H9 (cell line): Measurements from ENCODE around the gene MTSS2. TPM values are rescaled to one million over a fixed set of nuclear protein-coding genes. Genes with fewer than 3 reads are reported as not detected.

Experiments
- DNase-seq: peaks from one replicate; pipeline ENCODE4 v3.0.0-alpha.2; 2017
- H2AFZ ChIP-seq: one replicate; pipeline ENCODE4 v1.6.1; 2013; ENCODE audit warnings: mild to moderate bottlenecking, low read length, control low read depth, moderate library complexity
- H2AK5ac ChIP-seq: 2 replicates; pipeline ENCODE4 v1.6.1; 2013; ENCODE audit warnings: low read length, control low read depth, mixed read lengths; ENCODE audit not compliant: insufficient read length
- H2BK120ac ChIP-seq: one replicate; pipeline ENCODE4 v1.6.1; 2013; ENCODE audit warnings: low read depth, mild to moderate bottlenecking, low read length, control low read depth, inconsistent platforms; ENCODE audit not compliant: poor library complexity, severe bottlenecking
- H2BK12ac ChIP-seq: 2 replicates; pipeline ENCODE4 v1.6.1; 2013; ENCODE audit warnings: low read length, control low read depth, mixed read lengths, low read depth; ENCODE audit not compliant: insufficient read length
- H2BK15ac ChIP-seq: 2 replicates; pipeline ENCODE4 v1.6.1; 2013; ENCODE audit warnings: low read depth, low read length, control low read depth
- H2BK20ac ChIP-seq: one replicate; pipeline ENCODE4 v1.6.1; 2013; ENCODE audit warnings: low read depth, mild to moderate bottlenecking, low read length, control low read depth, inconsistent platforms; ENCODE audit not compliant: poor library complexity, severe bottlenecking
- H2BK5ac ChIP-seq: 2 replicates; pipeline ENCODE4 v1.6.1; 2013; ENCODE audit warnings: low read length, control low read depth, mixed read lengths; ENCODE audit not compliant: insufficient read length
- H3K14ac ChIP-seq: 2 replicates; pipeline ENCODE4 v1.6.1; 2013; ENCODE audit warnings: low read length, control low read depth; ENCODE audit not compliant: insufficient read depth
- H3K18ac ChIP-seq: 2 replicates; pipeline ENCODE4 v1.6.1; 2013; ENCODE audit warnings: low read depth, mild to moderate bottlenecking, mixed read lengths, low read length, control low read depth; ENCODE audit not compliant: insufficient read length
- H3K23ac ChIP-seq: 2 replicates; pipeline ENCODE4 v1.6.1; 2013; ENCODE audit warnings: low read length, control low read depth, mixed read lengths, low read depth; ENCODE audit not compliant: insufficient read length
- H3K23me2 ChIP-seq: 2 replicates; pipeline ENCODE4 v1.6.1; 2013; ENCODE audit warnings: low read depth, mild to moderate bottlenecking, mixed read lengths, low read length, control low read depth; ENCODE audit not compliant: insufficient read length, poor library complexity, severe bottlenecking
- H3K27ac ChIP-seq: 2 replicates; pipeline ENCODE4 v1.5.1; 2013; ENCODE audit warnings: low read length, control low read depth, mixed read lengths, low read depth; ENCODE audit not compliant: insufficient read length
- H3K27me3 ChIP-seq: 2 replicates; pipeline ENCODE4 v1.6.1; 2013; ENCODE audit warnings: low read length, control low read depth, inconsistent platforms; ENCODE audit not compliant: insufficient read depth
- H3K4ac ChIP-seq: 2 replicates; pipeline ENCODE4 v1.6.1; 2013; ENCODE audit warnings: low read depth, mild to moderate bottlenecking, control low read depth, inconsistent platforms, low read length, moderate library complexity
- H3K4me1 ChIP-seq: 2 replicates; pipeline ENCODE4 v1.6.1; 2013; ENCODE audit warnings: low read length, control low read depth, inconsistent platforms; ENCODE audit not compliant: insufficient read depth
- H3K4me2 ChIP-seq: 2 replicates; pipeline ENCODE4 v1.6.1; 2013; ENCODE audit warnings: low read length, control low read depth, mixed read lengths; ENCODE audit not compliant: insufficient read length, insufficient read depth
- H3K56ac ChIP-seq: 2 replicates; pipeline ENCODE4 v1.6.1; 2013; ENCODE audit warnings: low read depth, mild to moderate bottlenecking, mixed read lengths, low read length, control low read depth; ENCODE audit not compliant: insufficient read length
- H3K79me1 ChIP-seq: 2 replicates; pipeline ENCODE4 v1.6.1; 2013; ENCODE audit warnings: low read depth, mild to moderate bottlenecking, moderate library complexity, low read length, control low read depth, inconsistent platforms; ENCODE audit not compliant: insufficient read depth, poor library complexity, severe bottlenecking
- H3K79me2 ChIP-seq: 2 replicates; pipeline ENCODE4 v1.6.1; 2013; ENCODE audit warnings: low read length, control low read depth, inconsistent platforms; ENCODE audit not compliant: insufficient read depth
- H3K9ac ChIP-seq: 2 replicates; pipeline ENCODE4 v1.6.1; 2013; ENCODE audit warnings: low read length, control low read depth, mixed read lengths; ENCODE audit not compliant: insufficient read length; ENCODE audit errors: extremely low read depth
- H3K9me3 ChIP-seq: one replicate; pipeline ENCODE4 v1.6.1; 2013; ENCODE audit warnings: low read depth, low read length, inconsistent platforms; ENCODE audit not compliant: control insufficient read depth
- H3T11ph ChIP-seq: one replicate; pipeline ENCODE4 v1.6.1; 2013; ENCODE audit warnings: mild to moderate bottlenecking, low read length, control low read depth, inconsistent platforms
- H4K20me1 ChIP-seq: one replicate; pipeline ENCODE4 v1.6.1; 2013; ENCODE audit not compliant: control insufficient read depth, insufficient read length, insufficient read depth
- H4K5ac ChIP-seq: 2 replicates; pipeline ENCODE4 v1.6.1; 2013; ENCODE audit warnings: low read depth, mild to moderate bottlenecking, mixed read lengths, low read length, control low read depth; ENCODE audit not compliant: insufficient read length
- H4K8ac ChIP-seq: replicated peaks from 2 replicates; pipeline ENCODE4 v1.6.1; 2013; ENCODE audit warnings: low read length, control low read depth, mixed read lengths, low read depth; ENCODE audit not compliant: insufficient read length
- H4K91ac ChIP-seq: 2 replicates; pipeline ENCODE4 v1.6.1; 2013; ENCODE audit warnings: low read depth, mild to moderate bottlenecking, moderate library complexity, mixed read lengths, low read length, control low read depth; ENCODE audit not compliant: insufficient read length
- H3K27ac Mint-ChIP-seq, 3 experiments: 2 replicates in 2 of 3; 3 replicates in 1 of 3; pipeline ENCODE4 v1.8.0; 2020 to 2021; ENCODE audit warnings: mixed read lengths in 3 of 3, mild to moderate bottlenecking in 1 of 3, moderate library complexity in 1 of 3
- H3K27me3 Mint-ChIP-seq: 2 replicates; pipeline ENCODE4 v1.8.0; 2021; ENCODE audit warnings: low read depth, mild to moderate bottlenecking, moderate library complexity, mixed read lengths
- H3K36me3 Mint-ChIP-seq, 3 experiments: 2 replicates in 2 of 3; 3 replicates in 1 of 3; pipeline ENCODE4 v1.8.0; 2020 to 2021; ENCODE audit warnings: low read depth in 3 of 3, mixed read lengths in 3 of 3; ENCODE audit not compliant: insufficient read depth in 1 of 3
- H3K4me1 Mint-ChIP-seq, 2 experiments: 2 replicates each; pipeline ENCODE4 v1.8.0; 2020; ENCODE audit warnings: mixed read lengths in 2 of 2
- H3K4me3 Mint-ChIP-seq, 2 experiments: 2 replicates in 1 of 2; 3 replicates in 1 of 2; pipeline ENCODE4 v1.8.0; 2020 to 2021; ENCODE audit warnings: mild to moderate bottlenecking in 2 of 2, mixed read lengths in 2 of 2, moderate library complexity in 1 of 2
- H3K9me3 Mint-ChIP-seq, 2 experiments: 2 replicates in 1 of 2; 3 replicates in 1 of 2; pipeline ENCODE4 v1.8.0; 2020; ENCODE audit warnings: mild to moderate bottlenecking in 2 of 2, mixed read lengths in 2 of 2, moderate library complexity in 1 of 2
- WGBS: extraction: QIAGEN DNeasy Blood & Tissue Kit; methylation state at CpG from one replicate; pipeline ENCODE4 v1.1.7; 2013; ENCODE audit warnings: missing lambda C conversion rate, low lambda C conversion rate, mixed read lengths; ENCODE audit not compliant: insufficient read length; ENCODE audit errors: extremely low coverage; 5-methylcytosine and 5-hydroxymethylcytosine counted together
- total RNA-seq: library from RNA; stranded (reverse); gene quantifications from 2 replicates; pipeline ENCODE4 v1.2.1, GENCODE V29; 2021
- TF ChIP-seq, protein P1 (sequence below): fragments of 200-600 bp; sonication (generic); conservative IDR thresholded peaks from 3 replicates; pipeline ENCODE4 v1.8.0; 2021; ENCODE audit warnings: antibody characterized with exemption, mild to moderate bottlenecking

The MTSS2 gene
- total RNA-seq, 1 experiment from 2014 or later = 41.0 TPM

GRCh38 chr16:70701036-70701435 is 15.2 kb upstream of the MTSS2 start:
- Histone ChIP-seq H4K8ac (no peak overlapping the region), H4K91ac (no peak overlapping the region), H2BK120ac (no peak overlapping the region), H3K79me1 (no peaks in the 10 kb centered on the region), H3K18ac (no peak overlapping the region), H3T11ph (no peak overlapping the region), H3K79me2 (no peaks in the 10 kb centered on the region), H3K23ac (no peak overlapping the region), H4K5ac (no peak overlapping the region), H3K27ac (no peak overlapping the region), H3K56ac (no peak overlapping the region), H3K4ac (no peak overlapping the region), H3K23me2 (no peaks in the 10 kb centered on the region), H3K9ac (no peak overlapping the region), H2AK5ac (no peak overlapping the region), H2BK12ac (no peak overlapping the region), H4K20me1 (no peaks in the 10 kb centered on the region), H3K4me2 (no peak overlapping the region), H3K9me3 (no peaks in the 10 kb centered on the region), H2BK5ac (no peak overlapping the region), H2BK15ac (no peak overlapping the region), H3K14ac (no peak overlapping the region), H2BK20ac (no peak overlapping the region), H3K4me1 (no peaks in the 10 kb centered on the region; the same call in 1 of the 2 replicates), H3K27me3 (no peaks in the 10 kb centered on the region), H2AFZ (no peak overlapping the region)
- H3K27ac Mint-ChIP-seq = peak overlapping the region in 1 of 3 experiments; percentile 81; a peak in 4 of 7 replicates
- no CpG with 5 or more reads among the region's 3 CpGs for whole genome bisulfite sequencing
- peaks cover 24 to 30% of the 10 kb centered on the region in 2 experiments for H3K4me1 Mint-ChIP-seq
- DNase-seq = no peak
- no peaks in the 10 kb centered on the region for H3K9me3 Mint-ChIP-seq
- no peak overlapping the region; a peak in 1 of 5 replicates for H3K4me3 Mint-ChIP-seq
- no peaks in the 10 kb centered on the region for H3K27me3 Mint-ChIP-seq
- H3K36me3 Mint-ChIP-seq = peaks cover 4 to 10% (median 7%) of the 10 kb centered on the region in 3 experiments; a peak in 3 of 7 replicates
- TF ChIP-seq, protein P1, sequence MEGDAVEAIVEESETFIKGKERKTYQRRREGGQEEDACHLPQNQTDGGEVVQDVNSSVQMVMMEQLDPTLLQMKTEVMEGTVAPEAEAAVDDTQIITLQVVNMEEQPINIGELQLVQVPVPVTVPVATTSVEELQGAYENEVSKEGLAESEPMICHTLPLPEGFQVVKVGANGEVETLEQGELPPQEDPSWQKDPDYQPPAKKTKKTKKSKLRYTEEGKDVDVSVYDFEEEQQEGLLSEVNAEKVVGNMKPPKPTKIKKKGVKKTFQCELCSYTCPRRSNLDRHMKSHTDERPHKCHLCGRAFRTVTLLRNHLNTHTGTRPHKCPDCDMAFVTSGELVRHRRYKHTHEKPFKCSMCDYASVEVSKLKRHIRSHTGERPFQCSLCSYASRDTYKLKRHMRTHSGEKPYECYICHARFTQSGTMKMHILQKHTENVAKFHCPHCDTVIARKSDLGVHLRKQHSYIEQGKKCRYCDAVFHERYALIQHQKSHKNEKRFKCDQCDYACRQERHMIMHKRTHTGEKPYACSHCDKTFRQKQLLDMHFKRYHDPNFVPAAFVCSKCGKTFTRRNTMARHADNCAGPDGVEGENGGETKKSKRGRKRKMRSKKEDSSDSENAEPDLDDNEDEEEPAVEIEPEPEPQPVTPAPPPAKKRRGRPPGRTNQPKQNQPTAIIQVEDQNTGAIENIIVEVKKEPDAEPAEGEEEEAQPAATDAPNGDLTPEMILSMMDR = no peak
